ENCODE data around the gene TAAR2.

- TF ChIP-seq POLR2AphosphoS5 (IDR thresholded peaks at IDR 0.05; ENCODE audit: borderline replicate concordance, low read depth, low read length) (no peak), EZH2 (IDR thresholded peaks at IDR 0.05) (no peak), FOXP2 (optimal IDR thresholded peaks at IDR 0.05; ENCODE audit: control extremely low read depth, extremely low read length, insufficient read depth) (no peak)
These were observed 7.4 kb downstream of the TAAR2 start for GRCh38 chr6:132616677-132617076.

Data from SK-N-MC (cell line).